Measurements from ENCODE around the gene TNFAIP1.
"Not testable (repeated sequence)": the region's sequence is repeated elsewhere in the genome, so short reads cannot be mapped to it uniquely, and the experiment has no call there.

The TNFAIP1 gene

GRCh38 chr17:28335201-28335958, at the start of gene TNFAIP1, which contains the start of gene IFT20:
Gene TNFAIP1 (plus strand): TSS chr17:28335761. CDS start chr17:28339522, 3,761 bp downstream.
Gene IFT20 (minus strand): TSS chr17:28335472. CDS start chr17:28331985, 3,487 bp downstream.
- DNase-seq (ENCODE audit: low read depth) = peak; percentile 82

- no peak for DNase-seq (ENCODE audit: low read depth)
Observed at GRCh38 chr17:28285965-28286364, 49.6 kb upstream of the TNFAIP1 start.

GRCh38 chr17:28290703-28291102, 44.9 kb upstream of the TNFAIP1 start:
- no peak for DNase-seq (ENCODE audit: low read depth)

- DNase-seq (ENCODE audit: low read depth) = no peak
Observed at GRCh38 chr17:28291780-28292330, 43.7 kb upstream of the TNFAIP1 start.

- not testable (repeated sequence) for DNase-seq (ENCODE audit: low read depth)
Observed at GRCh38 chr17:28292878-28293277, 42.7 kb upstream of the TNFAIP1 start.

DNA sequence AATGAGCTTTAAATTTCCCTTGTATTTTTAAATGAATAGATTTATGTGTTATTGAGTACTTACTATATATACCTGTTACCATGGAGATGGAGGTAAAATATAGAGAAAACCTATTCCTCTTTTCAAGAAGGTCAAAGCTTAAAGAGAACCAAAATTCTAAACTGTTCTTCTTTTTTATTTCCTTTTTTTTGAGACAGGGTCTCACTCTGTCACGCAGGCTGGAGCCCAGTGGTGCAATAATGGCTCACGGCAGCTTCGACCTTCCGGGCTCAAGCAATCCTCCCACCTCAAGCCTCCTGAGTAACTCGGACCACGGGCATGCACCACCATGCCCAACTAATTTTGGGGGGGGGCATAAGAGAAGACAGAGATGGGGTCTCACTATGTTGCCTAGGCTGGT, 41.6 kb upstream of the TNFAIP1 start:
- no peak for DNase-seq (ENCODE audit: low read depth)

DNA sequence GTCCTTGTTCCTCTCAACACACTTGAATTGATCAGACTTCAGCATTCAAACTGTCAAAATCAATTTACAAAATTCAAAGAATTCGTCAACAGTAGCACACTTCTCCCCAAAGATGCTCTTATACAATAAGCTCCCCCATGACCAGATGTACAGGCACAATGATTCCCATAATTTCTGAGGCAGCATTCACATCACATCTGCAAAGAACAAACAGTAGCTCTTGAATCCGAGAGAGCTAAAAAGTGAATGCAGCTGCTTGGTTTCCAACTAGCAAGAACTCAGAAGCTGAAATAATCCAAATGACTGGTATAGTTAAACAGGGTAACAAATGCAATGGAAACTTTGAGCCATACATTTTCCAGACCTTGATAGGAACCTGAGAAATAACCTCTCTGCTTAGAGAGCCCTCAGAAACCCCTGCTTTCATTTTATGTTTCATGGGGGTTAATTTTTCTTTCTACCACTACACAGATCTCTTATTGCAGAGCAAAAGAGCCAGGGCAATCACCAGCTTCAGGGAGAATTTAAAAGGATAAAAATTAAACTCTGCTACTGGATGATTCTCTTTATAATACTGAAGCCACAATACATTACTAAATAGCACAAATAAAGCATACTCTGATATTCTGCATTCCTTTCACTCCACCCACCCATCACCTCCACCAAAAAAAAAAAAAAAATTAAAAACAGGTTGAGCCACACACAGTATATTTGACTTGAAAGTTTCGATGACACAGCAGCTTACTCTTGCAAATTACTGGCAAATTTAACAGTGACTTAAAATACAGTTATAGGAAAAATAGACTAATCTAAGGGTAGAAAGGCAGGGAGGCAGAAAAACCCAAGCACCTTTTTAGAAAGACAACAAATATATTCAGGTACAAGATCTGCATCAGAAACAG, 39.6 kb upstream of the TNFAIP1 start:
- DNase-seq (ENCODE audit: low read depth) = no peak

GRCh38 chr17:28298449-28298848, 37.1 kb upstream of the TNFAIP1 start:
- DNase-seq (ENCODE audit: low read depth) = no peak

- no peak for DNase-seq (ENCODE audit: low read depth)
Observed at GRCh38 chr17:28306954-28307401, 28.6 kb upstream of the TNFAIP1 start.

DNA sequence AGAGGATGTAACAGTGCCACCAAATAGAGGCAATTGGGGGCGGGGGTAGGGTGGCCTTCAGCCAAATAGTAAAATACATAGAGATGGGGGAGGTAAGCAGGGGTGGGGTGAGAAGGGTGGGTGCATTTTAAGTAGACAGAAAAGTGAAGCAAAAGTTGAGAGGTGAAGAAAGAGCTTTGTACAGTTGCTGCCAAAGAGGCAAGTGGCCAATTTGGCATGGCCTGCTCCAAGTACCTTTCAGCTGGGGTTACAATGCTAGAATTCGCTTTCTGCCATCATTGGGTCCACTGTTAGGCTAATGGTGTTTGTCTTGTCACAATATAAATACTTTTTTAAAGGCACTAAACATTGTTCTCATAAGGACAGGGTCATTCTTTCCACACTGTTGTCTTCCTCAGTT, 21.7 kb upstream of the TNFAIP1 start:
- DNase-seq (ENCODE audit: low read depth) = no peak

DNA sequence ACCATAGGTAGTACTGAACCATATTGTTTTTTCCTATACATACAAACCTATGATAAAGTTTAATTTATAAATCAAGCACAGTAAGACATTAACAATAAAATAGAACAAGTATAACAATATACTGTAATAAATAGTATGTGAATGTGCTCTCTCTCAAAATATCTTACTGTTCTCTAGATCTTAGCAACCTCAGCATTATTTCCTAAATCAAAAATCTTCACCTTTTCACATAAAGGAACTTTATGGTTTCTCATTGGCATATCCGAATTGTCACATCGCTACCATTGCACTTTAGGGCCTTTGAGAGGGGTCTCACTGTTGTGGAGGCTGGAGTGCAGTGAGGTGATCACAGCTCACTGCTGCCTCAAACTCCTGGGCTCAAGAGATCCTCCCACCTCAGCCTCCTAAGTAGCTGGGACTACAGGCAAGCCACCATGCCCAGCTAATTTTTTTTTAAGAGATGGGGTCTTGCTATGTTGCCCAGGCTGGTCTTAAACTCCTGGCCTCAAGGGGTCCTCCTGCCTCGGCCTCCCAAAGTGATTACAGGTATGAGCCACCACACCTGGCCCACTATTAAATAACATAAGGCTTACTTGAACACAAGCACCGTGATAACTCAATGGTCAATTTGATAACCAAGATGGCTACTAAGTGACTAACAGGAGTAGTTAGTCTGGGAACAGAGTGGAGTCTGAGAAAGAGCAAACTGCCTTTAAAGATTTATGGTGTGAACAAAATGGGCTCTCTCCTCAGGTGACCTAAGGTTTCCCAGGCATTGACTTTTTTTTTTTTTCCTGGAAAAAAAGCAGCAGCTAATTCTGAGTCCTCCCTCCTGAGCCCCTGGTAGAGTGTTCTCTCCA, 19.5 kb upstream of the TNFAIP1 start:
- no peak for DNase-seq (ENCODE audit: low read depth)

DNA sequence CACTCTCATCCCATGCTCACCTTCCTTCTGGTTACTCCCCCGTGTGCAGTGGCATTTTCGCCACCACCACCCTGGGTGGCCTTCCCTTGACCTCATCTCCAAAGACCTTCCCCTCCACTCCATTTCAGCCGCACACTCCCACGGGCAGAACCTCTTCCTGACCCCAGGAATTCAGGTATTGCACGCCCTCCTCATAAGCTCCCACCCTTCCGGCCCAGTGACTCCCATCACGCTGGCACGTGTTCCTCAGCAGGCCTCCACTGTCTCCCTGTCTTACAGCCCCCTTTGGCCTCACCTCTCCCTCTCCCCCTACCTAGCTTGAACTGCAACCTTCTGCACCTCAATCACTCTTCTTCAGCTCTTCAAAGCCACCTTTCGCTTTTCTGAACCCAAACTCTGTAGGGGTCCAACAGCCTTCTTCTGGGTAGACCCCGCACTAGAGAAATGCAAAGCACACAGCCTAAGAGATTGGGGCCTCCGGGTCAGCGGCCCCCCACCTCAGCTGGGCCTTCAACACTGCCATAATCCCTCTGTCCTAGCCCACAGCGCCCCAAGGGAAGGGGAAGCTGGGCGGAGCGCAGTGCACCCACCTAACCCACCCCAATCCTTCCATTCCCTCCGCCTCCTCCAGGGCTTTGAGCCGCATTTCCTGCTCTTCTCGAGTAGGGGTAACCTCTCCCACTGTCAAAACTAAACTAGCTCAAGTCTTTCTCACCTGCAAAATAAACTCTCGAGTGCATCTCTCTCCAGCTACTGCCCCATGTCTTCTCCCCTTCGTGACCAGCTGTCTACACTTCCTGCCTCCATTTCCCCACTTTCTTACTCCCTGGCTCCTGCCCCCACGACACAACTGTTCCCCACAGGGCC, 18.2 kb upstream of the TNFAIP1 start:
- no peak for DNase-seq (ENCODE audit: low read depth)

DNA sequence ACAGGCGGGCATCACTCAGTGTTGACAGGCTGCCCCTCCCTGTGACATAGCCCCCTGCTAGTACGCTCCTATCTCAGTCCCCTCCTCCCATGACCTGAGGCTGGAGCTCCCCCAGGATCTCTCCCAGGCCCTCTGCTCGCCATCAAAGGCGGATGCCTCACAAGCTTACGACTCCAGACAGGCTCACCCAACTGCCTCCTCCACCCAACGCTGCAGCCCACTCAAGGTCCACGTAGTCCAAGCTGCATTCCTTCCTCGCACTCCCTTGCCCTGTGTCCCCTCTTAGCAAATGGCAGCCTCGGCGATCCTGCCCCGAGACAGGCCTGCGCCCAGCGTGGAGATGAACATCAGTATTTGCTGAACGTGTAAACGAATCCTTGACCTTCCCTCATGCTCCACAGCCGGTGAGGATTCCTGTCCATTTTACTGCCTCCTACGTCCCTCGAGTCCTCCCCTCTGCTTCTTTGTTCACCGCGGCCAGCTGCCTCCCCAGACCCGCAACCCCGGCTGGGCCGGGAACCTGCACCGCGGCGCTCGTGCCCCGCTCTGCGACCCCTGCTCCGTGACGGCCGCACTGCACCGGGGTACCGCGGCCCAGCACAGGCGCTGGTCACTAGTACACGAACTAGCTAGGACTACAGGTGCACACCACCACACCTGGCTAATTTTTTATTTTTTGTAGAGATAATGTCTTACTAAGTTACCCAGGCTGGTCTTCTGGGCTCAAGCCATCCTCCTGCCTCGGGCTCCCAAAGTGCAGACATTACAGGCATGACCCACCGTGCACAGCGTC, 17.4 kb upstream of the TNFAIP1 start:
- no peak for DNase-seq (ENCODE audit: low read depth)

- DNase-seq (ENCODE audit: low read depth) = peak; percentile 86
Observed at GRCh38 chr17:28318759-28319597, 16.6 kb upstream of the TNFAIP1 start, which contains the start of gene TMEM97. Gene TMEM97 (plus strand): TSS chr17:28319200. CDS start chr17:28319240, 40 bp downstream.

- DNase-seq (ENCODE audit: low read depth) = no peak
Observed at GRCh38 chr17:28319598-28319935, 16.0 kb upstream of the TNFAIP1 start.

- DNase-seq (ENCODE audit: low read depth) = no peak
Observed at GRCh38 chr17:28320215-28321061, 15.1 kb upstream of the TNFAIP1 start.

DNA sequence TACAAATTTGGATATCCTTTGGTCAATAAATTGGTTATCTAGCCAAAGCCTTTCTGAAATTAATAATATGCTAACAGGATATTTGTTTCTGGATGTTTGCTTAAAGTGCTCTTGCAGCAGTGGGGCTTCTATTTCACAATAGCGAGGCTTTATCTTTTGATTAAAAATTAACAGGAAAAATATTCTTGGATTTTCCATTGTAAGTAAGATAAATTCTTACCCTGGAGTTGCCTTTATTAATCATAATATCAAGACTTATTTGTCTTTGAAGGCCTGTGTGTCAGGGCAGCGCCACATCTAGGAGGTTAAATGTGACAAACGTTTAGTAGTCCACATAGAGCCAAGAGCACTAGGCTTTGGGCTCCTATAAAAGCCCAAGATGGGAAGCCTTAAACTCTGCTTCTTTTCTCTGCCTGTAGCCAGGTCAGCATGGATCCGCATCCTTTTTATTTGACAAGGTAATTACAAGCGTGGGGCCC, 11.3 kb upstream of the TNFAIP1 start:
- DNase-seq (ENCODE audit: low read depth) = no peak

GRCh38 chr17:28324781-28325180, 10.8 kb upstream of the TNFAIP1 start:
- no peak for DNase-seq (ENCODE audit: low read depth)

Data from stimulated activated CD8-positive, alpha-beta memory T cell treated with anti-CD3 and anti-CD28 coated beads, Interleukin-15, amount 100 ng/mL, for 24 hours (primary cell).